Stimulated activated CD4-positive, alpha-beta T cell treated with anti-CD3 and anti-CD28 coated beads, Interleukin-2, amount 100 ng/mL, for 24 hours (primary cell): ENCODE results near the gene WNT5A.
"Not testable (repeated sequence)": the region's sequence is repeated elsewhere in the genome, so short reads cannot be mapped to it uniquely, and the experiment has no call there.

Experiments used
- DNase-seq, 2 donors: peaks; one replicate each; pipeline ENCODE4 v3.0.0-alpha.2; 2020

The WNT5A gene

DNA sequence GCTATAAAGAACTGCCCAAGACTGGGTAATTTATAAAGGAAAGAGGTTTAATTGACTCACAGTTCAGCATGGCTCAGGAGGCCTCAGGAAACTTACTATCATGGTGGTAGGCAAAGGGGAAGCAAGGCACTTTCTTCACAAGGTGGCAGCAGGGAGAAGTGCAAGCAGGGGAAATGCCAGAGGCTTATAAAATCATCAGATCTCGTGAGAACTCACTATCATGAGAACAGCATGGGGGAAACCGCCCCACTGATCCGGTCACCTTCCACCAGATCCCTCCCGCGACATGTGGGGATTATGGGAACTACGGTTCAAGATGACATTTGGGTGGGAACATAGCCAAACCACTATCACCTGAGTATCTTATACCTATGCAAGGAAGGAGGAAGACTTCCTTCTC is 18.0 kb upstream of the WNT5A start:
- DNase-seq: not testable (repeated sequence)

- DNase-seq: no peak
These were observed 14.8 kb upstream of the WNT5A start for GRCh38 chr3:55501905-55502304.

GRCh38 chr3:55500555-55501330 is 13.6 kb upstream of the WNT5A start:
- no peak for DNase-seq

DNA sequence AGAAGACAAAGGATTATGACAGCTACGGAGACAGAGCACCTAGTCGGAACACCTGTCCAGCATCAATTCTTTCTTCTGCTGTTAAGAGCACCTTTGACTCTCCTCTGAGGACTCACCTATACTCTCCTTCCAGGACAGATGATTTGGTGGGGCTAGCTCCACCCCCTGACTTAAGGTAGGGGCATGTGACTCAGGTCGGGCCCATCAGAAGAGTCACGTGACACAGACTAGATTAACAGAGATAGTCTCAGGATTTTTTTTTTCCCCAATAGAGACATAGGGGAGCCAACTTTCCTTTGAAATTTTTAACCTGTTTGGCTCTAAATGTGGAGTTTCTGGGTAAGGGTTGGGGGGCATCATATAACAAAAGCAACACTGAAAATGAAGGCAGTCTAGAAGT is 11.4 kb upstream of the WNT5A start:
- DNase-seq: no peak

DNA sequence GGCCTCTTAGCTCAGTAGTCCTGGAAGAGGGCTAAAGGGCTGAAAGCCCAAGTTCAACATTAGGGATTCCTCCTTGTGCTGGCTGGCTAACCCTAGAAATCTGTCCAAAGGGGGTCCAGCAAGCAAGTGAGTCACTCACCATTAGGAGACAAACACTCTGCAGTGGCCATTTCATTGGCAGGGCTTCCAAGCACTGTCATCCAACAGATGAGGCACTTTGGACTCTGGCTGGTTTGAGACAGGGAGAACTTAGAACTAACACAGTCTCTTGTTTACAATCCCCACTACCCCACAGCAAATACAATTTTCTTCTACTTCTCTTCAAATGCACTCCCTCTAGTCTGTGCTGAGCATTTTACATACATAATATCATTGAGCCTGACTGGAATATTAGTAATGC is 10.1 kb upstream of the WNT5A start:
- no peak for DNase-seq

GRCh38 chr3:55494976-55495375 is 7.9 kb upstream of the WNT5A start:
- DNase-seq: no peak

GRCh38 chr3:55492976-55493375 is 5.9 kb upstream of the WNT5A start:
- DNase-seq: no peak

DNA sequence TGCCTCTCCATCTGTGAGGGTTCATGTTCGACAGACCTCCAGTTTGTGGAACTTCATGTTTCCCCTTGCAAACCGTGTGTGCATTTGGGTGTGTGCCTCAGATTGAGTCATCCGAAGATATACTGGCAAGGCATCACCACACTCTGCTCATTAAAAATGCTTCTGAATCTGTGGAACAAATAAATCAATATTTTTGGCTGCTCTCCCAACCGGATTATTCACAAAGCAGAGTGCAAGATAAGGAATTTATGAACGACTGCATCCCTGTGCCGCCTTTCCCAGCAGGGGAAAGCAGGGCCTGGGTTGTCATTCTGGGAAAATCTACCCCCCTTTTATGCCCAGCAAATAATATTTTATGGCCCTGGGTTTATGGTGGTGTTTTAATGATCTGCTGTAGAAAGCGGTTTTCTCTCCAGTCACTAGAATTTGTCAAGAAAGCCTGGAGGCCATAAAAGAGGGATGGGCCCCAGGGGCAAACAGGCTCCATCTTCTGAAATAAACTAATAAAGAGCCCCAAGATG is 4.2 kb upstream of the WNT5A start:
- DNase-seq: no peak

DNA sequence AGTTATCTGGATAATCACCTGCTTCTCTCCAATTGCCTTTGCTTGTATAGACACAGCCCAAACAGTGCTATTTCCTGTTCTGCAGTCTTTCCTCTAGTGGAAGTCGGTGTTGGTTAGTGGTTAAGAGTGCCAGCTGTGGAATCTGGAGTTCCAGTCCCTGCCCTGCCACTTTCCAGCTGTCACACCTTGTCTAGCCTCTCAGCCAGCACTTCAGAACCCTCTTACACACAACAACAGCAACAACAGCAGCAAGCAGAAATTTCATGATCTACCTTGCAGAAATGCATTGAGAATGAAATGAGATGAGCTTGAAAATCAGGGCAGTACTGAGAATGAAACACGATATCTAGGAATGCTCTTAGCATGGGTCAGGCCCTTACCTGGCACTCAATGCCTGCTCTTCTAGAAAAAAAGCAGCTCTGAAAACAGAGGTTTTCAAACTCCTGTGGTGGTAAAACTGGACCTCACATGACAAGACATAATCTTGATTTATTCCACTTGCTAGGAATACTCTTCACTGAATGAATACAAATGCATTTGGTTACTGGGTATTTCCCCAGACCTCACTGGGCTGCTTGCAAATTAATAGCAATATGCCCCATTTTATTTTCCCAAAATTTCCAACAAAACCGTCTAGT is 3.3 kb upstream of the WNT5A start:
- no peak for DNase-seq

- DNase-seq: no peak
These were observed 2.7 kb upstream of the WNT5A start for GRCh38 chr3:55489798-55490132.

DNA sequence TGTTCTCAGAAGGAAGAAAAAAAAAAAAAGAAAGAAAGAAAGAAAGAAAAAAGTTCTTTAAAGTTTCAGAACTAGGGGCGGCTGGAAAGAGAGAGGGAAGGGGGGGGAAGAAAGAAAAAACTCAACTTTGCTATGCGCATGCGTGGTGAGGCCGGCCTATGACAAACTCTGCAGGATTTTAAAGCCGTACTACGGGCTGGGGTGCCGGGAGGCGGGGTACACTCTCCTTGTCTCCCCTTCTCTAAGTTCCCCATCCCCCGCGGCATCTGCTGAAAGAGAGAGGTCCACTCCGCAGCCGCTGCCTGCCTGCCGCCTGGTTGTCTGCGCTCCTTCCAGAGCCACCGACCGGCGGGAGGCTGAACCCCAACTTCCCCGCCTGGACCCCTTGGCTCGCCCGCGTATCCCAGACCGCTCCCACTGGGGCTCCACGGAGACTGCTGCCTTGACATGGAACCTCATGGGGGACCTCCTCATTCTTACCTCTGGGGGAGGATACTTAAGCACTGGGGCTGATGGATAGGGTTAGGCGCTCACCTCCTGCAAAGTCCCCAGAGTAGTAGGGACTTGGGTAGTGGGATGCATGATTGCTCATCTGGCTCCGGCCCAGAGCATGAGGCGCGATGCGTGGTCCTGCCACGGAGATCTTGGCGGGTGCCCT is 1.4 kb upstream of the WNT5A start:
- peak in 1 of 2 donors; percentile 29 for DNase-seq

GRCh38 chr3:55487381-55488241 is 505 bp upstream of the WNT5A start:
- DNase-seq: peak in 1 of 2 donors; percentile 8

DNA sequence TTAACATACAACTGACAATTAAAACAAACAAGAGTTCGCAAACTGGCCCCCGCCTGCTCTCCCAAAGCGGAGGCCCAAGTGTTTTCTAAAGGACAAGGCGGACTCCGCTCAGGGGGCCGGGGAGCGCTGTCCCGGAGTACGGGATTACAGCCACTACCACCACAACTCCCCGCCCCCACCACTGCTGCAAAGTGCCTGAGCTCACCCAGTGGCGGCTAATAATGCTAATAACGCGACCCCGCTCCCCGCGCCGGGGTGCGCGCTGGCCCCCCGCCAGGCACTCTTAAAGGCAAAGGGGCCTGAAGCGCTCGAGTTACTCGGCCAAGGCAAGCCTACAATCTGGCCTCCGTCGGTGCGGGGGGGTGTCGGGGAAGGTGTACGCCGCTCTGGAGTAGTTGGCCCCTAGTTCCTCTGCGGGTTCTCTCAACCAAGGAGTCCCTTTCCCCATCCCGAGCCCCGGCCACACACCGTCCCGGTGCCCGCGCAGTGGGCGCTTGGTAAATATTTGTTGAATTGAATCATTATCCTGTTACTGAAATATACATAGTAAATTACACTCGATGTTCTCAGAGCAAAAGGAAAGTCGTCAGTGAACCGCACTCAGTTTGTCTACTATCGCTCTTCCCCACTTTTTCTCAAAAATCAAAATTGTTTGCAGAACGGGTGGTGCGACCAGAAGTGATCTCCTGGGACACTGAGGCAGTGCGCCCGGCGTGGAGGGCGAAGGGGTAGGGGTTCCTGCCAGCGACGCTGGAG is 827 bp downstream of the WNT5A start:
- no peak for DNase-seq

DNA sequence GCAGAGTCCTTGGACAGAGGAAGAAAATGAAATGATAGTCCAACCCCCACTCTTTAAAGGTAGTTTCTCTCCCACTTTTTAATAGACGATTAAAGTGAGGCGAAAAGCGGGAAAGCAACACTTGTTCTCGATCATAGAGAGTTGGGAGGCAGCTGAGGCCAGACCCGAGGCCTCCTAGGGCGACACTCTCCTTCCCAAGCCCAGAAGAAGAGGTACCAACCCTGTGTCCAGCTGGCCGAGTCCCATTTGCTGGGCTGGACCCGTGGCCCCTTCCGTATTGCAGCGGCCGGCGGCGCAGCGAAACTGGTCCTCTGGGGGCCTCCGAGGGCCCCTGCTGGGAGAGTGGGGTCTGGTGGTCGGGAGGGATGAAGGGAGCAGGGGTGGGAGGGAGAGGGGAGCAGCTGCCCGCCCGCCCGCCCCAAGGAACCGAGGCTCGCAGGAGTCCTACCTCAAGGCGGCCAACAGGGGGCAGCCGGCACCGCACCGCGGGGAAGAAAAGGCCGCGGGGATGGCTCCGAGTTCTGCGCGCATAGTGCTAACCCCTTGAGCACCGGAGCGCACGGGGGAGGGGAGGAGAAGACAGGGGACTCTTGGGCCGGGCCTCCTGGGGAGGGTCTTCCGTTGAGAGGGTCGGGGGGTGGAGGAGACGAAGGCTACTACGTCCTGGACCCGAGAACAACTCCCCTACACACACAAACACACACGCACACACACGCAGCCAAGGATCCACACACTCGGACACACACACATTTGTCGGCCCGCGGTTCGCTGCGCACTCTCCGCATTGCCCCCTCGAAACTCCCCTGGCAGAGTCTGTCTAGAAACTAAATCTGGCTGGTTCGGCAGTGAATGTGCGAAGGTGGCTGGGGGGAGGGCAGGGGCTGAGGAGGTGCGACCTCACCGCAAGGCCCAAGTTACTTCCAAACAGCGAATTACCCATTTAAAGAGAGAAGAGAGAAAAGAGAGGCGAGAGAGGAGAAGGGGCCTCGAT is 2.0 kb downstream of the WNT5A start:
- DNase-seq: peak; percentile 26 to 65

DNA sequence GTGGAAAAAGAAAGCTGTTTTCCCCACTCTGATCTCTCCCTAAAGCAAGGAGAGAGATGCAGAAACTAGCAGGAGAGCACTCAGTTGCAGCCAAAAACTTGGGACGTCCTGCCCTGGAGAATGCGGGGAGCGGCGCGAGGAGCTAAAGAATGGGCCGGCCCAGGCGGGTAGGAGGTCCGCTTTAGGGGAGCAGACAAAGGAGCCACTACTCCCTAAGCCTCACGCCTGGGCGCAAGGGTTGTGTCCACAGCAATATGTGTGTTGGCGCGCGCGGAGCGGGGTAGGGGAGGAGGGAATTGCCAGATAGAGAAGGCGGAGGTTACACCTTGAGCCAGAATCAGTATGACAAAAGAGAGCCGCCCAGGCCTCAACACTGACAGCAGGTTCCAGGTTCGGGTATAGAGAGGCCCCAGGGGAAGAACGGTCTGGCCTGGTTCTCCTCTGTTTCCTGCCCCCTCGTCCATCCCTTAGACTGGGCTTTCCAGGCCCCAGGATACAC is 2.9 kb downstream of the WNT5A start:
- DNase-seq: no peak

DNA sequence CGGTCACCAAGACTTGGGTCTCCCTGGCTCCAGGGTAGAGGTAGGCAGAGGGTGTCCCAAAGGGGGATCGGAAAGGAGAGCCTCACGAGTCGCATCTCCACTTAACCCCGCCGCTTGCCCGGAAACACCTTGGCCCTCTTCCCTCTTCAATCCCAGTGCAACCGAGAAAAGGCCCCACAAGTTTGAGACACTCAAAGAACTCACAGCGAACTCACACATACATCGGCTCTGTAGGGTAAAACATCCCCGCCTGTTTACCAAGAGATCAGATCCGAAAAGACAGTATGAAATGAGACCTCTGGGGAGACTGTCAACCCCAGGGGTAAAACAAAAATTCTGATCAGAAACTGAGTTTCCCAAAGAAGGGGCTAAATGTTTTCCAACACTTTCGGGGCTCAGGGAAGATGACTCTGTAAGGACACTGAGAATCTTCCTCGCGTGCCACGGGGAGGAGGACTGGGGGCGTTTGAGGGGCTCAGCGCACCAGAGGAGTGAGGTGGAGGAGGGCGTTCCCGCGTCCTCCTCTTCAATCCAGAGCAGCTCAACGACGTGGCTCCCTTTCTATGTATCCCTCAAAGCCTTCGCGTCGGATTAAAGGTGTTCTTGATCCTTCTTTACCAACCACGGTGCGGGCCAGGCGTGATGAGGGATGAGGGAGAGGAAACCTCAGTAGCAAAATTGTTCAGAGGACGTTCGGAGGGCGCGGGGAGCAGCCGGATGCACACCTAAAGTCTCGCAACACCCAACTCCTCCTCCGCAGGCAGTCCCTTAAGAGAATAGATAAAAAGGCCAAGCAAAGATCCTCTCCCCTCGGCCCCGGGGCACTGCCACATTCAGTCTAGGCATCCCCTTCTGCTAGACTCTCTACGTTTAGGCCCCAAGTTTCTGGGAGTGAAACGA is 3.7 kb downstream of the WNT5A start:
- DNase-seq: no peak

DNA sequence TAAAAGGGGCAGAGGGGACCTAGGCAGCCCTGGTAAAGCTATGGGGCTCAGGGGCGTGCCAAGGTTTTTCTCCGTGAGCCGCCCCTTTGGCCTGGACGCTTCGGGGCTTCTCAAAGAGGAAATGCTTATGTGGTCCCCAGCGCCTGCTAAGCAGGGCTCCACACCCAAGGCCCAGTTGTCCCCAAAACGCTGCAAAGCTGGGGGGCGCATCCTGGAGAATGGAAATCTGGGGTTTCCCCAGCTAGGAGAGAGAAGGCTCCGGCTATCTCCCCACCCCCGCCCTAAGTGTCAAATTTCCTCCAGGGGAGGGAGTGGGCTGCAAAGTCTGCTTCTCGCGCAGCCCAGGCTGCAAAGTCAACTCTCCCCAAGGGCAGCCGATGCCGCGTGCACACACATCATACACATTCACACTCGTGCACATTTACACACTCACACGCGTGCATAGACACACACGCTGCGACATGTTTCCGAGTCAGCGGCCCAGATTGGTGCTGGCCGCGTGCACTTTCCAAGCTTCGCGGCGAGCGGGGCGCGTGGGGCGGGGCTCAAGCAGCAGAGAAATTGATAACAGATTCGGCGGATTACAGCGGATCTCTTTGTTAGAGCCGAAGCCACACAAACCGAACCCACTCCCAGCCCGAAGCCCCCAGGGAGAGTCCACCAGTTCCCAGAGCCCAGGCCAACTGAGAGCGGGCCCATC is 4.5 kb downstream of the WNT5A start:
- no peak for DNase-seq

DNA sequence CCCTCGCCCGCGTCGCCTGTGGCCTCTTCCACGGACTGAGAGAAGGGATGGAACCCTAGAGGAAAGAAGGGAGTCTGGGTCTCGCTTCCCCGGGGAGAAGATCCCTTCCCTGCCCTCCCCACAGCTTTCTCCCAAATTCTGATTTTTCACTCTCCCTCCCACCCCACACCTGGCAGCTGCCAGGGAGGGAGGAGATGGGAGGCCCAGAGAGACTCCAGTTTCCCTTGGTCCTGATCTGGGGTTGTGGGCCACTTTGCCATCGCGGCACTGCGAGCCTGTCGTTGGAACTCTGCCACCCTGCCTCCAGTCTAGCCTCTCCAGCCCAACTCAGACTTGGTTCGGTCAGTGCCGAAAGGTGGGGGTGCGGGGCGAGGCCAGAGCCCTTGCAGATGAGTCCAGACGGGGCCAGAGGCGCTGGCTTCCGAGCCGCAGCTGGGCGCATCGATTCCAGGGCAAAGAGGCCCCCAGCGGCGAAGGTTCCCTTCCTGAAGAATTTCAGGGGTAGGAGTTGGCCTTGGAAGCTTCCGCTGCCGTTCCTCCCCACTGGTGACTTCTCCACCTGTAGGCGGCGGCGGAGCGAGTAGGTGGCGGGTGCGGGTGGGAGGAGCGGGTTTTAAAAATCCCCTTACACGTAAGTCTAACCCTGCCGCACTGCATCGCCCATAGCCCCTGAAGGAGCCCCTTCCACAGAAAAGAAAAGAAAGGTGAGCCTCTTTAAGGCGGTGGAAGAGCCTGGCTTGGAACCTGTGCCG is 5.2 kb downstream of the WNT5A start:
- no peak for DNase-seq
